CD4-positive, alpha-beta T cell (primary cell): Measurements from ENCODE around the gene NNMT. TPM values are rescaled to one million over a fixed set of nuclear protein-coding genes. Genes with fewer than 3 reads are reported as not detected.

Experiments used
- ATAC-seq: fragments of 200-7000 bp; cut with Tn5 transposase; one replicate; pipeline ENCODE4 v1.10.0; 2022; ENCODE audit warnings: mild to moderate bottlenecking; ENCODE audit not compliant: poor library complexity
- CTCF ChIA-PET: fragments of 350-600 bp; sonication (Branson Sonifier 250); formaldehyde crosslinking; loops from one replicate; lab custom pipeline; 2021; ENCODE audit warnings: antibody characterized with exemption, inconsistent platforms; lab: Charles Lee
- POLR2A ChIA-PET: fragments of 350-600 bp; sonication (Branson Sonifier 250); formaldehyde crosslinking; loops from one replicate; lab custom pipeline; 2021; ENCODE audit warnings: antibody characterized with exemption, inconsistent platforms; lab: Charles Lee
- DNase-seq, 14 experiments: peaks; one replicate each; pipeline ENCODE4 v3.0.0-alpha.2; 2013 to 2020; ENCODE audit warnings: mixed read lengths in 2 of 14
- H3K27ac ChIP-seq, 2 donors: one replicate each; pipeline versions ENCODE4 v1.5.1 to v1.7.0; 2013; ENCODE audit warnings: low read length in 2 of 2, low read depth in 1 of 2, mild to moderate bottlenecking in 1 of 2
- H3K27me3 ChIP-seq, 2 experiments: 1 replicate in 1 of 2; 2 replicates in 1 of 2; pipeline versions ENCODE4 v1.6.1 to v1.7.0; 2013; ENCODE audit warnings: low read length in 2 of 2, control low read depth in 1 of 2, mild to moderate bottlenecking in 1 of 2, moderate library complexity in 1 of 2; ENCODE audit not compliant: insufficient read depth in 2 of 2, control insufficient read depth in 1 of 2
- H3K36me3 ChIP-seq: one replicate; pipeline ENCODE4 v1.6.1; 2013; ENCODE audit warnings: low read length, control low read depth; ENCODE audit not compliant: insufficient read depth
- H3K4me1 ChIP-seq: one replicate; pipeline ENCODE4 v1.6.1; 2013; ENCODE audit warnings: low read length, control low read depth; ENCODE audit not compliant: insufficient read depth
- H3K4me3 ChIP-seq: one replicate; pipeline ENCODE4 v1.5.1; 2013; ENCODE audit warnings: mild to moderate bottlenecking, low read length, moderate library complexity
- H3K9me3 ChIP-seq, 2 experiments: 1 replicate in 1 of 2; 2 replicates in 1 of 2; pipeline versions ENCODE4 v1.6.1 to v1.7.0; 2013; ENCODE audit warnings: low read length in 2 of 2, mild to moderate bottlenecking in 2 of 2, control low read depth in 1 of 2, moderate library complexity in 1 of 2; ENCODE audit not compliant: control insufficient read depth in 1 of 2, insufficient read depth in 1 of 2
- H3K27ac Mint-ChIP-seq: one replicate; pipeline ENCODE4 v1.8.0; 2020; ENCODE audit warnings: mixed read lengths
- H3K27me3 Mint-ChIP-seq: one replicate; pipeline ENCODE4 v1.8.0; 2021; ENCODE audit warnings: mixed read lengths
- H3K36me3 Mint-ChIP-seq: one replicate; pipeline ENCODE4 v1.8.0; 2021; ENCODE audit warnings: low read depth, mixed read lengths
- H3K4me1 Mint-ChIP-seq: one replicate; pipeline ENCODE4 v1.8.0; 2021; ENCODE audit warnings: low read depth, mixed read lengths
- H3K4me3 Mint-ChIP-seq: one replicate; pipeline ENCODE4 v1.8.0; 2020; ENCODE audit warnings: mild to moderate bottlenecking, mixed read lengths
- H3K9me3 Mint-ChIP-seq: one replicate; pipeline ENCODE4 v1.8.0; 2020; ENCODE audit warnings: mixed read lengths
- intact Hi-C, 2 experiments: fragments of 100-400 bp; cut with DNase I in 1 of 2; cut with micrococcal nuclease in 1 of 2; formaldehyde crosslinking; loops; one replicate each; pipeline versions ENCODE4 v1.15.1 to v1.9.0; 2023 to 2025; cut with DNase I, micrococcal nuclease
- total RNA-seq, 174 experiments: library from RNA in 2 of 174; stranded (reverse) in 2 of 174; gene quantifications; one replicate each; pipeline ENCODE4 v1.2.3 and lab custom pipeline; 2021 to 2026
- TF ChIP-seq, protein P1 (sequence below): fragments of 200-600 bp; IDR thresholded peaks from one replicate; pipeline ENCODE4 v1.8.0; 2022; ENCODE audit warnings: antibody characterized with exemption, mild to moderate bottlenecking

NNMT gene
- total RNA-seq, 2 experiments from 2014 or later, result not detected

GRCh38 chr11:114284914-114285313, 11.3 kb upstream of the NNMT start:
- Mint-ChIP-seq H3K27ac (no peak overlapping the region), H3K9me3 (no peaks in the 10 kb centered on the region), H3K4me1 (no peaks in the 10 kb centered on the region), H3K36me3 (no peaks in the 10 kb centered on the region), H3K27me3 (peaks cover under 1% of the 10 kb centered on the region), H3K4me3 (no peak overlapping the region)
- Histone ChIP-seq H3K27ac (no peak overlapping the region), H3K36me3 (no peaks in the 10 kb centered on the region), H3K27me3 (no peaks in the 10 kb centered on the region), H3K4me1 (no peaks in the 10 kb centered on the region), H3K4me3 (no peak overlapping the region), H3K9me3 (no peaks in the 10 kb centered on the region)
- ATAC-seq (no peak), DNase-seq (no peak)
- intact Hi-C loops, result loop anchor here (5.0 kb wide), 2 partner anchors 477 to 1992 kb away; no protein-coding TSS in a partner anchor
- TF ChIP-seq, protein P1, sequence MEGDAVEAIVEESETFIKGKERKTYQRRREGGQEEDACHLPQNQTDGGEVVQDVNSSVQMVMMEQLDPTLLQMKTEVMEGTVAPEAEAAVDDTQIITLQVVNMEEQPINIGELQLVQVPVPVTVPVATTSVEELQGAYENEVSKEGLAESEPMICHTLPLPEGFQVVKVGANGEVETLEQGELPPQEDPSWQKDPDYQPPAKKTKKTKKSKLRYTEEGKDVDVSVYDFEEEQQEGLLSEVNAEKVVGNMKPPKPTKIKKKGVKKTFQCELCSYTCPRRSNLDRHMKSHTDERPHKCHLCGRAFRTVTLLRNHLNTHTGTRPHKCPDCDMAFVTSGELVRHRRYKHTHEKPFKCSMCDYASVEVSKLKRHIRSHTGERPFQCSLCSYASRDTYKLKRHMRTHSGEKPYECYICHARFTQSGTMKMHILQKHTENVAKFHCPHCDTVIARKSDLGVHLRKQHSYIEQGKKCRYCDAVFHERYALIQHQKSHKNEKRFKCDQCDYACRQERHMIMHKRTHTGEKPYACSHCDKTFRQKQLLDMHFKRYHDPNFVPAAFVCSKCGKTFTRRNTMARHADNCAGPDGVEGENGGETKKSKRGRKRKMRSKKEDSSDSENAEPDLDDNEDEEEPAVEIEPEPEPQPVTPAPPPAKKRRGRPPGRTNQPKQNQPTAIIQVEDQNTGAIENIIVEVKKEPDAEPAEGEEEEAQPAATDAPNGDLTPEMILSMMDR, result no peak
- POLR2A ChIA-PET, result no interaction called here
- CTCF ChIA-PET, result no interaction called here

GRCh38 chr11:114285599-114285998, 10.6 kb upstream of the NNMT start:
- POLR2A ChIA-PET, result no interaction called here
- peaks cover 5% of the 10 kb centered on the region for H3K27me3 Mint-ChIP-seq
- intact Hi-C loops, result no loop called here
- H3K4me3 ChIP-seq, result no peak overlapping the region
- no peak overlapping the region for H3K27ac ChIP-seq
- H3K9me3 ChIP-seq, result no peaks in the 10 kb centered on the region
- no peaks in the 10 kb centered on the region for H3K27me3 ChIP-seq
- DNase-seq, result no peak
- H3K36me3 ChIP-seq, result no peaks in the 10 kb centered on the region
- TF ChIP-seq, protein P1, result no peak
- H3K27ac Mint-ChIP-seq, result no peak overlapping the region
- no peaks in the 10 kb centered on the region for H3K4me1 ChIP-seq
- no peaks in the 10 kb centered on the region for H3K4me1 Mint-ChIP-seq
- H3K36me3 Mint-ChIP-seq, result no peaks in the 10 kb centered on the region
- H3K4me3 Mint-ChIP-seq, result no peak overlapping the region
- H3K9me3 Mint-ChIP-seq, result no peaks in the 10 kb centered on the region
- no peak for ATAC-seq
- CTCF ChIA-PET, result no interaction called here

DNA sequence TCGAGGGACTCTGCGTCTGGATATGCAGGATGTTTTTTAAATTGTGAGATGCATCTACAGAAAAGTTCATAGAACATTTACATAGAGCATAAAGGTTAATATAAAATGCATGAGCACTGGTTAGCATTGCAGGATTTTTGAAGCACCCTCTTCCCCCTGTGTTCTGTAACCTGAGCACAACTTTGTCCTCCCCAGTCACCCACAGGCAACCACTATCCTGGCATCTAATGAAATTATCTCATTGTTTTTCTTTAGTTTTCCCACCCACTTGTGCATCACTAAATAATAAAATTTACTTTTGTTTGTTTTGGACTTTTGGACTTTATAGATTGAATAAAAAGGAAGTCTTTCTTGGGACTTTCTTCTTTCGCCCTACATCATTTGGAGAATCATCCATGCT, 10.0 kb upstream of the NNMT start:
- Histone ChIP-seq H3K9me3 (no peaks in the 10 kb centered on the region), H3K27me3 (no peaks in the 10 kb centered on the region), H3K27ac (no peak overlapping the region), H3K36me3 (no peaks in the 10 kb centered on the region), H3K4me1 (no peaks in the 10 kb centered on the region), H3K4me3 (no peak overlapping the region)
- peaks cover 11% of the 10 kb centered on the region for H3K27me3 Mint-ChIP-seq
- no peaks in the 10 kb centered on the region for H3K36me3 Mint-ChIP-seq
- no peak overlapping the region for H3K4me3 Mint-ChIP-seq
- ATAC-seq, result no peak
- TF ChIP-seq, protein P1, result no peak
- DNase-seq, result no peak
- no peaks in the 10 kb centered on the region for H3K4me1 Mint-ChIP-seq
- intact Hi-C loops, result no loop called here
- POLR2A ChIA-PET, result no interaction called here
- H3K9me3 Mint-ChIP-seq, result no peaks in the 10 kb centered on the region
- CTCF ChIA-PET, result no interaction called here
- no peak overlapping the region for H3K27ac Mint-ChIP-seq
